Endodermal cell (in vitro differentiated cells): ENCODE measurements around the gene MAP3K1. TPM values are rescaled to one million over a fixed set of nuclear protein-coding genes. Genes with fewer than 3 reads are reported as not detected.

Source experiments
- DNase-seq: peaks from one replicate; pipeline ENCODE4 v3.0.0-alpha.2; 2017
- H3K27ac ChIP-seq: 2 replicates; pipeline ENCODE4 v1.5.1; 2013; ENCODE audit warnings: mild to moderate bottlenecking, low read depth, low read length, moderate library complexity
- H3K27me3 ChIP-seq: 2 replicates; pipeline ENCODE4 v1.6.1; 2013; ENCODE audit warnings: mild to moderate bottlenecking, low read length, moderate library complexity; ENCODE audit not compliant: insufficient read depth, control insufficient read depth, poor library complexity, severe bottlenecking
- H3K36me3 ChIP-seq: 2 replicates; pipeline ENCODE4 v1.7.0; 2013; ENCODE audit warnings: mild to moderate bottlenecking, low read length, moderate library complexity; ENCODE audit not compliant: control insufficient read depth, insufficient read depth
- H3K4me1 ChIP-seq: one replicate; pipeline ENCODE4 v1.7.0; 2013; ENCODE audit warnings: low read length; ENCODE audit not compliant: control insufficient read depth, insufficient read depth
- H3K4me3 ChIP-seq: 2 replicates; pipeline ENCODE4 v1.5.1; 2013; ENCODE audit warnings: mild to moderate bottlenecking, low read length, moderate library complexity
- H3K9ac ChIP-seq: 2 replicates; pipeline ENCODE4 v1.6.1; 2013; ENCODE audit warnings: mild to moderate bottlenecking, low read length, moderate library complexity; ENCODE audit not compliant: poor library complexity, severe bottlenecking; ENCODE audit errors: extremely low read depth
- H3K9me3 ChIP-seq: 2 replicates; pipeline ENCODE4 v1.6.1; 2013; ENCODE audit warnings: mild to moderate bottlenecking, low read length, moderate library complexity; ENCODE audit not compliant: control insufficient read depth
- H3K27ac Mint-ChIP-seq: 2 replicates; pipeline ENCODE4 v1.8.0; 2020; ENCODE audit warnings: mixed read lengths
- H3K27me3 Mint-ChIP-seq: 2 replicates; pipeline ENCODE4 v1.8.0; 2021; ENCODE audit warnings: mild to moderate bottlenecking, mixed read lengths; ENCODE audit not compliant: insufficient read depth
- H3K36me3 Mint-ChIP-seq: 2 replicates; pipeline ENCODE4 v1.8.0; 2020; ENCODE audit warnings: low read depth, mixed read lengths
- H3K4me1 Mint-ChIP-seq: 2 replicates; pipeline ENCODE4 v1.8.0; 2020; ENCODE audit warnings: mixed read lengths
- H3K4me3 Mint-ChIP-seq: 2 replicates; pipeline ENCODE4 v1.8.0; 2020; ENCODE audit warnings: mild to moderate bottlenecking, moderate library complexity, mixed read lengths
- H3K9me3 Mint-ChIP-seq: 2 replicates; pipeline ENCODE4 v1.8.0; 2020; ENCODE audit warnings: mild to moderate bottlenecking, mixed read lengths
- CTCF ChIP-seq: fragments of 200-600 bp; sonication (generic); conservative IDR thresholded peaks from 2 replicates; pipeline ENCODE4 v1.5.0; 2021; ENCODE audit warnings: antibody characterized with exemption, mild to moderate bottlenecking
- WGBS, 2 experiments: methylation state at CpG; one replicate each; pipeline versions ENCODE4 v1.1.5 to v1.1.7; 2013; ENCODE audit warnings: missing lambda C conversion rate in 2 of 2, mixed read lengths in 1 of 2; ENCODE audit not compliant: insufficient coverage in 1 of 2, insufficient read length in 1 of 2; 5-methylcytosine and 5-hydroxymethylcytosine counted together
- total RNA-seq, 2 donors: library from RNA; stranded (reverse); fragmentation: NEBNext Ultra II Directional in 1 of 2; extraction: Animal tissue kit (Norgen Biotek cat#: 25700) in 1 of 2; gene quantifications; 2 replicates in 1 of 2; 3 replicates in 1 of 2; pipeline ENCODE4 v1.2.1, GENCODE V29; 2021

MAP3K1 gene
- total RNA-seq, 2 donors from 2014 or later = 18.0 to 23.7 TPM

GRCh38 chr5:56913766-56914165, 98.4 kb downstream of the MAP3K1 start:
- Histone ChIP-seq H3K27ac (no peak overlapping the region), H3K9ac (no peak overlapping the region), H3K4me1 (no peaks in the 10 kb centered on the region), H3K9me3 (no peaks in the 10 kb centered on the region), H3K4me3 (no peak overlapping the region), H3K27me3 (no peaks in the 10 kb centered on the region), H3K36me3 (no peaks in the 10 kb centered on the region)
- no peak overlapping the region for H3K4me3 Mint-ChIP-seq
- no peaks in the 10 kb centered on the region for H3K27me3 Mint-ChIP-seq
- no peak for TF ChIP-seq CTCF
- WGBS, 2 experiments = 92 to 100% methylated on average over 3 of the region's 3 CpGs
- H3K9me3 Mint-ChIP-seq = no peaks in the 10 kb centered on the region
- H3K4me1 Mint-ChIP-seq = peaks cover 12% of the 10 kb centered on the region
- H3K27ac Mint-ChIP-seq = no peak overlapping the region
- no peak for DNase-seq
- H3K36me3 Mint-ChIP-seq = peaks cover 16% of the 10 kb centered on the region

DNA sequence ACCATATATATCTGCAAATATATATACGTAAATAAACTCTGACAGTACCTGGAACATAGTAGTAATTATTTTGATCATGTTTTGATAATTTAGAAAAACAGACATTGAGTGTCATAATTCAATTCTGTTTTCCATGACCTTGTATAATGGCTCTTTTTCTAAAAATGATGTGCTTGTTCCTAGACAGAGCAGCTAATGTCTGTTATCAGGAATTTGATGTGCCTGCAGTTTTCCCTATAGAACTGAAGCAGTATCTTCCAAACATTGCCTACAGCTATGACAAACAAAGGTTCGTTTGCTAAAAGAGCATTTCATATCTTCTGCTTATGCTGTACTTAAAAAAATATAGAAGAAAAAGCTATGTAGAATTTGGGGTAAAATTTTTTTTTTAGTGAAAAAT, 99.3 kb downstream of the MAP3K1 start:
- H3K27me3 ChIP-seq = no peaks in the 10 kb centered on the region
- DNase-seq = no peak
- no peak overlapping the region for H3K27ac ChIP-seq
- H3K27ac Mint-ChIP-seq = no peak overlapping the region
- H3K4me1 Mint-ChIP-seq = peaks cover 12% of the 10 kb centered on the region
- no peaks in the 10 kb centered on the region for H3K27me3 Mint-ChIP-seq
- no peaks in the 10 kb centered on the region for H3K9me3 Mint-ChIP-seq
- H3K36me3 ChIP-seq = peaks cover 7% of the 10 kb centered on the region
- H3K4me3 Mint-ChIP-seq = no peak overlapping the region
- no peaks in the 10 kb centered on the region for H3K4me1 ChIP-seq
- WGBS, 2 experiments = 89% methylated on average over 1 of the region's 2 CpGs; no CpG with 5 or more reads in 1 of the 2 experiments
- no peak overlapping the region for H3K4me3 ChIP-seq
- H3K9ac ChIP-seq = no peak overlapping the region
- H3K36me3 Mint-ChIP-seq = peaks cover 16% of the 10 kb centered on the region
- no peak for TF ChIP-seq CTCF
- no peaks in the 10 kb centered on the region for H3K9me3 ChIP-seq

DNA sequence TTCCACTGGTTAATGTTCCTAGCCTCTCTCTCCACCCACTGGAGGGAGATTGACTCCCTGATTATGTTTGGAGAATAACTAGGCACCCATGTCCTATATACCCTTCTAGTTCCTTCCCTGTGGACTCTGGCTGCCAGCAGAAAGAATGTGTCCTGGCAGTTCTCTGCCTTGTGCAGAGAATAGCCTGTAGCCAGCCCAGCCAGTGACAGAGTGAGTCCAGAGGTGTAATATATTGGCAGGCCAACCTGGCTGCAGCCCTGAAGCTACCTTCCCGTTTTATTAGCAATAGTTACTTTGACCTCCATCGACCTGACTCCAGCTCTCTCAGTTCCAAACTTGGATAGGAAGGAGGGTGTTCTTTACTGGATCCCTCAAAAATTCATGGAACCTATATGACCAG, 102.2 kb downstream of the MAP3K1 start:
- WGBS, 2 experiments = 89% methylated on average over 2 of the region's 2 CpGs; no CpG with 5 or more reads in 1 of the 2 experiments
- Mint-ChIP-seq H3K36me3 (peaks cover 34% of the 10 kb centered on the region), H3K9me3 (peaks cover 3% of the 10 kb centered on the region), H3K27me3 (no peaks in the 10 kb centered on the region), H3K4me3 (no peak overlapping the region), H3K27ac (no peak overlapping the region), H3K4me1 (peaks cover 4% of the 10 kb centered on the region)
- Histone ChIP-seq H3K9ac (no peak overlapping the region), H3K4me1 (no peaks in the 10 kb centered on the region), H3K9me3 (peaks cover 1% of the 10 kb centered on the region), H3K27ac (no peak overlapping the region), H3K36me3 (peaks cover 35% of the 10 kb centered on the region), H3K4me3 (no peak overlapping the region), H3K27me3 (no peaks in the 10 kb centered on the region)
- DNase-seq = no peak
- no peak for TF ChIP-seq CTCF
